ENCODE results near the gene ATF7IP.
"Not testable (repeated sequence)": the region's sequence is repeated elsewhere in the genome, so short reads cannot be mapped to it uniquely, and the experiment has no call there.

The ATF7IP gene

GRCh38 chr12:14325716-14326343 lies 39.7 kb upstream of the ATF7IP start:
- no peaks in the 10 kb centered on the region for H3K27me3 ChIP-seq (replicated peaks; ENCODE audit: control insufficient read depth, insufficient read depth, low read length)
- DNase-seq (ENCODE audit: extremely low read depth, insufficient read length), result no peak
- no peaks in the 10 kb centered on the region for H3K36me3 ChIP-seq (ENCODE audit: control insufficient read depth, insufficient read depth, low read length)
- no peak overlapping the region for H3K4me3 ChIP-seq (replicated peaks; ENCODE audit: low read depth, low read length)
- TF ChIP-seq CTCF (IDR thresholded peaks at IDR 0.05; ENCODE audit: insufficient read depth, low read length, poor library complexity, severe bottlenecking), result no peak

- no peak for DNase-seq (ENCODE audit: extremely low read depth, insufficient read length)
- Histone ChIP-seq H3K27me3 (replicated peaks; ENCODE audit: control insufficient read depth, insufficient read depth, low read length) (no peaks in the 10 kb centered on the region), H3K4me3 (replicated peaks; ENCODE audit: low read depth, low read length) (no peak overlapping the region), H3K36me3 (ENCODE audit: control insufficient read depth, insufficient read depth, low read length) (no peaks in the 10 kb centered on the region)
- TF ChIP-seq CTCF (IDR thresholded peaks at IDR 0.05; ENCODE audit: insufficient read depth, low read length, poor library complexity, severe bottlenecking), result no peak
Measured at GRCh38 chr12:14326699-14327098, 38.8 kb upstream of the ATF7IP start.

- H3K27me3 ChIP-seq (replicated peaks; ENCODE audit: control insufficient read depth, insufficient read depth, low read length), result no peaks in the 10 kb centered on the region
- DNase-seq (ENCODE audit: extremely low read depth, insufficient read length), result no peak
- TF ChIP-seq CTCF (IDR thresholded peaks at IDR 0.05; ENCODE audit: insufficient read depth, low read length, poor library complexity, severe bottlenecking), result no peak
Measured at GRCh38 chr12:14327711-14328110, 37.8 kb upstream of the ATF7IP start.

GRCh38 chr12:14332482-14332881 lies 33.0 kb upstream of the ATF7IP start:
- TF ChIP-seq CTCF (IDR thresholded peaks at IDR 0.05; ENCODE audit: insufficient read depth, low read length, poor library complexity, severe bottlenecking), result no peak
- DNase-seq (ENCODE audit: extremely low read depth, insufficient read length), result no peak
- Histone ChIP-seq H3K36me3 (ENCODE audit: control insufficient read depth, insufficient read depth, low read length) (no peaks in the 10 kb centered on the region), H3K27me3 (replicated peaks; ENCODE audit: control insufficient read depth, insufficient read depth, low read length) (no peaks in the 10 kb centered on the region), H3K4me3 (replicated peaks; ENCODE audit: low read depth, low read length) (no peak overlapping the region)

More at GRCh38 chr12:14327711-14328110, 37.8 kb upstream of the ATF7IP start:
- no peak overlapping the region for H3K4me3 ChIP-seq (replicated peaks; ENCODE audit: low read depth, low read length)
- no peaks in the 10 kb centered on the region for H3K36me3 ChIP-seq (ENCODE audit: control insufficient read depth, insufficient read depth, low read length)

- TF ChIP-seq CTCF (IDR thresholded peaks at IDR 0.05; ENCODE audit: insufficient read depth, low read length, poor library complexity, severe bottlenecking), result no peak
- DNase-seq (ENCODE audit: extremely low read depth, insufficient read length), result no peak
- H3K36me3 ChIP-seq (ENCODE audit: control insufficient read depth, insufficient read depth, low read length), result no peaks in the 10 kb centered on the region
- H3K4me3 ChIP-seq (replicated peaks; ENCODE audit: low read depth, low read length), result no peak overlapping the region
- H3K27me3 ChIP-seq (replicated peaks; ENCODE audit: control insufficient read depth, insufficient read depth, low read length), result no peaks in the 10 kb centered on the region
Measured at GRCh38 chr12:14340371-14340770, 25.1 kb upstream of the ATF7IP start.

- not testable (repeated sequence) for H3K27me3 ChIP-seq (replicated peaks; ENCODE audit: control insufficient read depth, insufficient read depth, low read length); H3K36me3 ChIP-seq (ENCODE audit: control insufficient read depth, insufficient read depth, low read length); DNase-seq (ENCODE audit: extremely low read depth, insufficient read length); H3K4me3 ChIP-seq (replicated peaks; ENCODE audit: low read depth, low read length)
Measured at GRCh38 chr12:14351524-14351923, 14.0 kb upstream of the ATF7IP start.

GRCh38 chr12:14352066-14352465 lies 13.4 kb upstream of the ATF7IP start:
- DNase-seq (ENCODE audit: extremely low read depth, insufficient read length); H3K4me3 ChIP-seq (replicated peaks; ENCODE audit: low read depth, low read length); H3K36me3 ChIP-seq (ENCODE audit: control insufficient read depth, insufficient read depth, low read length); H3K27me3 ChIP-seq (replicated peaks; ENCODE audit: control insufficient read depth, insufficient read depth, low read length): not testable (repeated sequence)

- DNase-seq (ENCODE audit: extremely low read depth, insufficient read length); H3K4me3 ChIP-seq (replicated peaks; ENCODE audit: low read depth, low read length); H3K36me3 ChIP-seq (ENCODE audit: control insufficient read depth, insufficient read depth, low read length); H3K27me3 ChIP-seq (replicated peaks; ENCODE audit: control insufficient read depth, insufficient read depth, low read length): not testable (repeated sequence)
Measured at GRCh38 chr12:14354665-14355064, 10.8 kb upstream of the ATF7IP start.
